K562 (cell line): Measurements from ENCODE around the gene HOXB13.

Experiments
- CTBP1 ChIP-seq: fragments of 450-650 bp; IDR thresholded peaks from 2 replicates; pipeline ENCODE4 v1.6.1; 2016; ENCODE audit warnings: borderline replicate concordance
- EGR1 ChIP-seq: fragments of 450-650 bp; conservative IDR thresholded peaks from 2 replicates; pipeline ENCODE4 v1.6.1; 2017; ENCODE audit warnings: mild to moderate bottlenecking
- EZH2 ChIP-seq: IDR thresholded peaks from 2 replicates; pipeline ENCODE4 v1.6.1; 2012; ENCODE audit warnings: low read depth, mild to moderate bottlenecking, inconsistent platforms, low read length, borderline replicate concordance
- FOXA1 ChIP-seq: fragments of 450-650 bp; IDR thresholded peaks from 2 replicates; pipeline ENCODE4 v1.6.1; 2016; ENCODE audit warnings: mild to moderate bottlenecking, borderline replicate concordance
- RFX5 ChIP-seq: IDR thresholded peaks from 2 replicates; pipeline ENCODE4 v1.6.1; 2011; ENCODE audit warnings: low read depth, mild to moderate bottlenecking, improper control_type of control experiment, low read length
- TF ChIP-seq, protein P1 (sequence below), 3 experiments: IDR thresholded peaks in 2 of 3; conservative IDR thresholded peaks in 1 of 3; 2 replicates each; pipeline ENCODE4 v1.5.1; 2011 to 2012; ENCODE audit warnings: low read length in 3 of 3, mild to moderate bottlenecking in 3 of 3, control low read depth in 2 of 3, improper control_type of control experiment in 1 of 3, inconsistent platforms in 1 of 3, low read depth in 1 of 3, mixed read lengths in 1 of 3, moderate library complexity in 1 of 3; ENCODE audit not compliant: insufficient read depth in 2 of 3
- TF ChIP-seq, protein P2 (sequence below): sonication (generic); formaldehyde crosslinking; IDR thresholded peaks from 2 replicates; pipeline ENCODE4 v1.8.1; 2023; ENCODE audit warnings: mild to moderate bottlenecking, missing genetic modification reagents
- TF ChIP-seq, protein P3 (sequence below): fragments of 200-800 bp; sonication (Bioruptor generic); IDR thresholded peaks from 2 replicates; pipeline ENCODE4 v1.6.1; 2016; ENCODE audit warnings: missing genetic modification characterization, missing compliant biosample characterization
- TF ChIP-seq, protein P4 (sequence below): fragments of 250-450 bp; sonication (Bioruptor Pico); IDR thresholded peaks from 2 replicates; pipeline ENCODE4 v1.8.0; 2021; ENCODE audit warnings: moderate library complexity, mild to moderate bottlenecking, inconsistent platforms
- TF ChIP-seq, protein P5 (sequence below): sonication (generic); formaldehyde crosslinking; IDR thresholded peaks from 2 replicates; pipeline ENCODE4 v1.8.1; 2023; ENCODE audit warnings: mild to moderate bottlenecking, missing genetic modification reagents
- TF ChIP-seq, protein P6 (sequence below): sonication (generic); formaldehyde crosslinking; IDR thresholded peaks from 2 replicates; pipeline ENCODE4 v1.8.0; 2022; ENCODE audit warnings: missing genetic modification reagents, mild to moderate bottlenecking, borderline replicate concordance

DNA sequence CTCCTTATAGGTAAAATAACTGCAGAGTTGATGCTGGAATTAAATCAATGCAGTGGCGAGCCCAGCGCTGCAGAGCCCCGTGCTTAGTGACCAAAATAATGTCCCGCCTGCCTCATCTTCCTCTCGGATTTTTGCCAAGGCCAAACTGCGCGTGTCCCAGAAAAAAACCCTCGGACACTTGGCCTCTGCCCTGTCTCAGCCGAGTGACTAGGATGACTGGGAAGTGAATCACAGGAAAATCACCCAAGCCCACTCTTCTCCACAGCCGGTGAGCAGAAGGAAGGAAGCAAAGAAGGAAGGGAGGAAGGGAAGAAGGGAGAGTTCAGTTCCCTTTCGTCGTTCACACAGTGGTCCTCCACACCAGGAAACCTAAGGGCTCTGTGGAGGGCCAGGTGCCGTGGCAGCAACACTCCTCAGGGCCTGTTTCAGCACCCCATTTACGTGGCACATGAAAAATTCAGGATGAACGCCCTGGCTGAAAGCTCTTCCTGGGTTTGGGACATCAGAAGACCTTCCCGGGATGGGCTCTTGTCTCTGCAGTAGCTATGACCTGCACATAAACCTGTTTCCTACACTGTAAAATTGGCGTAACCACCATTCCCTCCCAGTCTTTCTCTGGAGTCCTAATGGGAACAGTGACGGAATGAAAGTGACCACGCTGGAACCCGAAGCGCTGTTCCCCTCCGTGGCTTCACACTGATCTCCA is 25.4 kb upstream of the HOXB13 start:
- TF ChIP-seq, protein P1, sequence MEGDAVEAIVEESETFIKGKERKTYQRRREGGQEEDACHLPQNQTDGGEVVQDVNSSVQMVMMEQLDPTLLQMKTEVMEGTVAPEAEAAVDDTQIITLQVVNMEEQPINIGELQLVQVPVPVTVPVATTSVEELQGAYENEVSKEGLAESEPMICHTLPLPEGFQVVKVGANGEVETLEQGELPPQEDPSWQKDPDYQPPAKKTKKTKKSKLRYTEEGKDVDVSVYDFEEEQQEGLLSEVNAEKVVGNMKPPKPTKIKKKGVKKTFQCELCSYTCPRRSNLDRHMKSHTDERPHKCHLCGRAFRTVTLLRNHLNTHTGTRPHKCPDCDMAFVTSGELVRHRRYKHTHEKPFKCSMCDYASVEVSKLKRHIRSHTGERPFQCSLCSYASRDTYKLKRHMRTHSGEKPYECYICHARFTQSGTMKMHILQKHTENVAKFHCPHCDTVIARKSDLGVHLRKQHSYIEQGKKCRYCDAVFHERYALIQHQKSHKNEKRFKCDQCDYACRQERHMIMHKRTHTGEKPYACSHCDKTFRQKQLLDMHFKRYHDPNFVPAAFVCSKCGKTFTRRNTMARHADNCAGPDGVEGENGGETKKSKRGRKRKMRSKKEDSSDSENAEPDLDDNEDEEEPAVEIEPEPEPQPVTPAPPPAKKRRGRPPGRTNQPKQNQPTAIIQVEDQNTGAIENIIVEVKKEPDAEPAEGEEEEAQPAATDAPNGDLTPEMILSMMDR (IDR thresholded peaks at IDR 0.05 in 2 of 3, conservative IDR thresholded peaks at IDR 0.05 in 1 of 3; ENCODE audit: insufficient read depth in 2 of 3, low read depth in 1 of 3, low read length in 3 of 3), result no peak
- TF ChIP-seq, protein P2, sequence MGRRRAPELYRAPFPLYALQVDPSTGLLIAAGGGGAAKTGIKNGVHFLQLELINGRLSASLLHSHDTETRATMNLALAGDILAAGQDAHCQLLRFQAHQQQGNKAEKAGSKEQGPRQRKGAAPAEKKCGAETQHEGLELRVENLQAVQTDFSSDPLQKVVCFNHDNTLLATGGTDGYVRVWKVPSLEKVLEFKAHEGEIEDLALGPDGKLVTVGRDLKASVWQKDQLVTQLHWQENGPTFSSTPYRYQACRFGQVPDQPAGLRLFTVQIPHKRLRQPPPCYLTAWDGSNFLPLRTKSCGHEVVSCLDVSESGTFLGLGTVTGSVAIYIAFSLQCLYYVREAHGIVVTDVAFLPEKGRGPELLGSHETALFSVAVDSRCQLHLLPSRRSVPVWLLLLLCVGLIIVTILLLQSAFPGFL (CRISPR knock-in tag), result no peak
- TF ChIP-seq, protein P3, sequence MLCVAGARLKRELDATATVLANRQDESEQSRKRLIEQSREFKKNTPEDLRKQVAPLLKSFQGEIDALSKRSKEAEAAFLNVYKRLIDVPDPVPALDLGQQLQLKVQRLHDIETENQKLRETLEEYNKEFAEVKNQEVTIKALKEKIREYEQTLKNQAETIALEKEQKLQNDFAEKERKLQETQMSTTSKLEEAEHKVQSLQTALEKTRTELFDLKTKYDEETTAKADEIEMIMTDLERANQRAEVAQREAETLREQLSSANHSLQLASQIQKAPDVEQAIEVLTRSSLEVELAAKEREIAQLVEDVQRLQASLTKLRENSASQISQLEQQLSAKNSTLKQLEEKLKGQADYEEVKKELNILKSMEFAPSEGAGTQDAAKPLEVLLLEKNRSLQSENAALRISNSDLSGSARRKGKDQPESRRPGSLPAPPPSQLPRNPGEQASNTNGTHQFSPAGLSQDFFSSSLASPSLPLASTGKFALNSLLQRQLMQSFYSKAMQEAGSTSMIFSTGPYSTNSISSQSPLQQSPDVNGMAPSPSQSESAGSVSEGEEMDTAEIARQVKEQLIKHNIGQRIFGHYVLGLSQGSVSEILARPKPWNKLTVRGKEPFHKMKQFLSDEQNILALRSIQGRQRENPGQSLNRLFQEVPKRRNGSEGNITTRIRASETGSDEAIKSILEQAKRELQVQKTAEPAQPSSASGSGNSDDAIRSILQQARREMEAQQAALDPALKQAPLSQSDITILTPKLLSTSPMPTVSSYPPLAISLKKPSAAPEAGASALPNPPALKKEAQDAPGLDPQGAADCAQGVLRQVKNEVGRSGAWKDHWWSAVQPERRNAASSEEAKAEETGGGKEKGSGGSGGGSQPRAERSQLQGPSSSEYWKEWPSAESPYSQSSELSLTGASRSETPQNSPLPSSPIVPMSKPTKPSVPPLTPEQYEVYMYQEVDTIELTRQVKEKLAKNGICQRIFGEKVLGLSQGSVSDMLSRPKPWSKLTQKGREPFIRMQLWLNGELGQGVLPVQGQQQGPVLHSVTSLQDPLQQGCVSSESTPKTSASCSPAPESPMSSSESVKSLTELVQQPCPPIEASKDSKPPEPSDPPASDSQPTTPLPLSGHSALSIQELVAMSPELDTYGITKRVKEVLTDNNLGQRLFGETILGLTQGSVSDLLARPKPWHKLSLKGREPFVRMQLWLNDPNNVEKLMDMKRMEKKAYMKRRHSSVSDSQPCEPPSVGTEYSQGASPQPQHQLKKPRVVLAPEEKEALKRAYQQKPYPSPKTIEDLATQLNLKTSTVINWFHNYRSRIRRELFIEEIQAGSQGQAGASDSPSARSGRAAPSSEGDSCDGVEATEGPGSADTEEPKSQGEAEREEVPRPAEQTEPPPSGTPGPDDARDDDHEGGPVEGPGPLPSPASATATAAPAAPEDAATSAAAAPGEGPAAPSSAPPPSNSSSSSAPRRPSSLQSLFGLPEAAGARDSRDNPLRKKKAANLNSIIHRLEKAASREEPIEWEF, result no peak
- no peak for TF ChIP-seq RFX5
- no peak for TF ChIP-seq EZH2
- TF ChIP-seq CTBP1, result no peak
- TF ChIP-seq, protein P4, sequence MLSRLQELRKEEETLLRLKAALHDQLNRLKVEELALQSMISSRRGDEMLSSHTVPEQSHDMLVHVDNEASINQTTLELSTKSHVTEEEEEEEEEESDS (CRISPR knock-in tag), result no peak
- no peak for TF ChIP-seq FOXA1
- TF ChIP-seq, protein P5, sequence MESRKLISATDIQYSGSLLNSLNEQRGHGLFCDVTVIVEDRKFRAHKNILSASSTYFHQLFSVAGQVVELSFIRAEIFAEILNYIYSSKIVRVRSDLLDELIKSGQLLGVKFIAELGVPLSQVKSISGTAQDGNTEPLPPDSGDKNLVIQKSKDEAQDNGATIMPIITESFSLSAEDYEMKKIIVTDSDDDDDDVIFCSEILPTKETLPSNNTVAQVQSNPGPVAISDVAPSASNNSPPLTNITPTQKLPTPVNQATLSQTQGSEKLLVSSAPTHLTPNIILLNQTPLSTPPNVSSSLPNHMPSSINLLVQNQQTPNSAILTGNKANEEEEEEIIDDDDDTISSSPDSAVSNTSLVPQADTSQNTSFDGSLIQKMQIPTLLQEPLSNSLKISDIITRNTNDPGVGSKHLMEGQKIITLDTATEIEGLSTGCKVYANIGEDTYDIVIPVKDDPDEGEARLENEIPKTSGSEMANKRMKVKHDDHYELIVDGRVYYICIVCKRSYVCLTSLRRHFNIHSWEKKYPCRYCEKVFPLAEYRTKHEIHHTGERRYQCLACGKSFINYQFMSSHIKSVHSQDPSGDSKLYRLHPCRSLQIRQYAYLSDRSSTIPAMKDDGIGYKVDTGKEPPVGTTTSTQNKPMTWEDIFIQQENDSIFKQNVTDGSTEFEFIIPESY (CRISPR knock-in tag), result no peak
- TF ChIP-seq EGR1, result no peak
- TF ChIP-seq, protein P6, sequence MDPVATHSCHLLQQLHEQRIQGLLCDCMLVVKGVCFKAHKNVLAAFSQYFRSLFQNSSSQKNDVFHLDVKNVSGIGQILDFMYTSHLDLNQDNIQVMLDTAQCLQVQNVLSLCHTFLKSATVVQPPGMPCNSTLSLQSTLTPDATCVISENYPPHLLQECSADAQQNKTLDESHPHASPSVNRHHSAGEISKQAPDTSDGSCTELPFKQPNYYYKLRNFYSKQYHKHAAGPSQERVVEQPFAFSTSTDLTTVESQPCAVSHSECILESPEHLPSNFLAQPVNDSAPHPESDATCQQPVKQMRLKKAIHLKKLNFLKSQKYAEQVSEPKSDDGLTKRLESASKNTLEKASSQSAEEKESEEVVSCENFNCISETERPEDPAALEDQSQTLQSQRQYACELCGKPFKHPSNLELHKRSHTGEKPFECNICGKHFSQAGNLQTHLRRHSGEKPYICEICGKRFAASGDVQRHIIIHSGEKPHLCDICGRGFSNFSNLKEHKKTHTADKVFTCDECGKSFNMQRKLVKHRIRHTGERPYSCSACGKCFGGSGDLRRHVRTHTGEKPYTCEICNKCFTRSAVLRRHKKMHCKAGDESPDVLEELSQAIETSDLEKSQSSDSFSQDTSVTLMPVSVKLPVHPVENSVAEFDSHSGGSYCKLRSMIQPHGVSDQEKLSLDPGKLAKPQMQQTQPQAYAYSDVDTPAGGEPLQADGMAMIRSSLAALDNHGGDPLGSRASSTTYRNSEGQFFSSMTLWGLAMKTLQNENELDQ (CRISPR knock-in tag), result no peak
